ENCODE results near the gene NDUFS6.

NDUFS6 gene

DNA sequence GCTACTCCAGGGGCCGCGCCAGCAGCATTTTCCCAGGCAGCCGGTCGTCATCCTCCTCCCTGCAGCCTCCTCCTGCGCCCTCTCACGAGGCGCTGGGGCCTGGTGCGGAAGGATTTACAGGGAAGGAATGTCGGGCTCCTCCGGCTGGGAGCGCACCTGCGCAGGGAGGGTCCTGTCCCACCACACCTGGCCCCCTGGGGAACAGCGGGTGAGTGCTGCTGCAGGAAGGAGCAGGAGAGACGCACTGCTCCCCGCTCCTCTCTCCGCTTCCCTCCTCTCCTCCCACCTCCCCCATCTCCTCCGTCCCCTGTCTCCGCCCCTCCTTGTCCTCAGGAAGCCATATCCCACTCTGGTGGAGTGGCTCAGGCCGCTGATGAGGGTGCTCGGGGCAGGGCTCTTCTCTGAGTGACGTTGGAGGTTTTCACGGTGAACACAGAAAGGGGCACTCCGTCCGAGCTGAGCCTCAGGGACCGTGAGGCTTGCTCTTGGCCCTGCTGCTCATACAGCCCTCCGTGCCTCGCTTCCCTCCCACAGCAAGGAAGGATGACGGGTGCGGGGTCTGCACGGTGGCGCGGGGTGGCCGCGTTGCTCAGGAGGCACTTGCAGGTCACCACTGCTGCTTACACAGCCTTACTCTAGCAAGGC, 50.2 kb downstream of the NDUFS6 start:
- Histone ChIP-seq H3K79me2 (ENCODE audit: control insufficient read depth, insufficient read depth, low read length, poor library complexity) (no peaks in the 10 kb centered on the region), H2BK5ac (ENCODE audit: low read depth, low read length, poor library complexity) (no peak overlapping the region), H2BK120ac (ENCODE audit: insufficient read depth, low read length, poor library complexity) (no peak overlapping the region), H4K91ac (ENCODE audit: low read depth, low read length) (no peak overlapping the region), H3K27me3 (ENCODE audit: insufficient read depth, low read length) (peaks cover 15% of the 10 kb centered on the region), H4K12ac (ENCODE audit: low read depth, low read length) (no peak overlapping the region), H3K4me1 (ENCODE audit: control insufficient read depth in 1 of 2, insufficient read depth in 2 of 2, low read length in 2 of 2) (peaks cover 6 to 9% of the 10 kb centered on the region in 2 experiments), H4K8ac (ENCODE audit: low read depth, low read length) (no peak overlapping the region), H3K4me2 (ENCODE audit: low read length) (peak overlapping the region; percentile 43), H3K79me1 (ENCODE audit: low read length) (no peaks in the 10 kb centered on the region), H3K14ac (ENCODE audit: low read length) (no peak overlapping the region), H2AK5ac (ENCODE audit: low read length) (no peak overlapping the region), H3K18ac (ENCODE audit: low read length) (no peak overlapping the region), H3K36me3 (ENCODE audit: control insufficient read depth in 1 of 2, insufficient read depth in 2 of 2, low read length in 2 of 2) (no peaks in the 10 kb centered on the region), H3K9ac (ENCODE audit: low read length) (no peak overlapping the region), H2AFZ (ENCODE audit: insufficient read depth, low read length, poor library complexity) (no peak overlapping the region), H3K23ac (ENCODE audit: low read length) (no peak overlapping the region), H3K4me3 (ENCODE audit: low read depth, low read length) (peak overlapping the region; percentile 46), H3K9me3 (ENCODE audit: insufficient read depth, low read depth, low read length) (peaks cover 8% of the 10 kb centered on the region), H3K4ac (ENCODE audit: low read depth, low read length) (no peak overlapping the region), H3K27ac (ENCODE audit: low read depth, low read length) (no peak overlapping the region), H2BK12ac (ENCODE audit: low read length) (no peak overlapping the region)
- WGBS (ENCODE audit: extremely low coverage, insufficient coverage, insufficient read length) = no CpG with 5 or more reads among the region's 34 CpGs
- DNase-seq = no peak

GRCh38 chr5:1852324-1852947, 51.2 kb downstream of the NDUFS6 start:
- Histone ChIP-seq H3K9me3 (ENCODE audit: insufficient read depth, low read depth, low read length) (peaks cover 8% of the 10 kb centered on the region), H3K9ac (ENCODE audit: low read length) (no peak overlapping the region), H3K36me3 (ENCODE audit: control insufficient read depth in 1 of 2, insufficient read depth in 2 of 2, low read length in 2 of 2) (no peaks in the 10 kb centered on the region), H3K14ac (ENCODE audit: low read length) (no peak overlapping the region), H3K4me2 (ENCODE audit: low read length) (no peak overlapping the region), H3K27ac (ENCODE audit: low read depth, low read length) (no peak overlapping the region), H4K12ac (ENCODE audit: low read depth, low read length) (no peak overlapping the region), H3K4me3 (ENCODE audit: low read depth, low read length) (no peak overlapping the region), H2BK5ac (ENCODE audit: low read depth, low read length, poor library complexity) (no peak overlapping the region), H2AFZ (ENCODE audit: insufficient read depth, low read length, poor library complexity) (no peak overlapping the region), H3K4me1 (ENCODE audit: control insufficient read depth in 1 of 2, insufficient read depth in 2 of 2, low read length in 2 of 2) (peaks cover 6 to 9% of the 10 kb centered on the region in 2 experiments), H3K18ac (ENCODE audit: low read length) (no peak overlapping the region), H2AK5ac (ENCODE audit: low read length) (no peak overlapping the region), H4K8ac (ENCODE audit: low read depth, low read length) (no peak overlapping the region), H3K79me2 (ENCODE audit: control insufficient read depth, insufficient read depth, low read length, poor library complexity) (no peaks in the 10 kb centered on the region), H4K91ac (ENCODE audit: low read depth, low read length) (no peak overlapping the region), H3K23ac (ENCODE audit: low read length) (no peak overlapping the region), H3K4ac (ENCODE audit: low read depth, low read length) (no peak overlapping the region), H3K79me1 (ENCODE audit: low read length) (no peaks in the 10 kb centered on the region), H2BK12ac (ENCODE audit: low read length) (no peak overlapping the region), H3K27me3 (ENCODE audit: insufficient read depth, low read length) (peaks cover 13% of the 10 kb centered on the region), H2BK120ac (ENCODE audit: insufficient read depth, low read length, poor library complexity) (no peak overlapping the region)
- DNase-seq = no peak
- no CpG with 5 or more reads among the region's 23 CpGs for WGBS (ENCODE audit: extremely low coverage, insufficient coverage, insufficient read length)

DNA sequence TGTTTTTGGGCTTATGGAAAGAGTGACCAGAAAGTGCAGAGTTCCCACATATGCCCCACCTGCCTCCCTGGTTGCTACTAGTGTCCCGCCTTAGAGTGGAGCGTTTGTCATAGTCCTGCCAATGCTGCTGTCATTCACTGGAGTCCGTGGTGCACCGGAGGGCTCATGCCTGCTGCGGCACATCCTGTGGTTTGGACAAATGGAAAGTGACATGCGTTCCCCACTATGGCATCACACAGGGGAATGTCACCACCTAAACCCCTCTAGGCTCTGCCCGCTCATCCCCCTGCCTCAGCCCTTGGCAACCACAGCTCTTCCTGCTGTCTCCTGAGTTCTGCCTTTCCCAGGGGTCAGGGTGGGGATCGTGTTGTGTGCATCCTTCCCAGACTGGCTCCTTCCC, 52.3 kb downstream of the NDUFS6 start:
- Histone ChIP-seq H3K79me1 (ENCODE audit: low read length) (no peaks in the 10 kb centered on the region), H3K79me2 (ENCODE audit: control insufficient read depth, insufficient read depth, low read length, poor library complexity) (no peaks in the 10 kb centered on the region), H3K4me1 (ENCODE audit: control insufficient read depth in 1 of 2, insufficient read depth in 2 of 2, low read length in 2 of 2) (peaks cover 6 to 9% of the 10 kb centered on the region in 2 experiments), H3K18ac (ENCODE audit: low read length) (no peak overlapping the region), H4K91ac (ENCODE audit: low read depth, low read length) (no peak overlapping the region), H3K4me3 (ENCODE audit: low read depth, low read length) (no peak overlapping the region), H3K4me2 (ENCODE audit: low read length) (no peak overlapping the region), H3K27me3 (ENCODE audit: insufficient read depth, low read length) (peaks cover 13% of the 10 kb centered on the region), H2BK120ac (ENCODE audit: insufficient read depth, low read length, poor library complexity) (no peak overlapping the region), H3K4ac (ENCODE audit: low read depth, low read length) (no peak overlapping the region), H2BK5ac (ENCODE audit: low read depth, low read length, poor library complexity) (no peak overlapping the region), H3K9ac (ENCODE audit: low read length) (no peak overlapping the region), H3K27ac (ENCODE audit: low read depth, low read length) (no peak overlapping the region), H4K12ac (ENCODE audit: low read depth, low read length) (no peak overlapping the region), H3K14ac (ENCODE audit: low read length) (no peak overlapping the region), H2AK5ac (ENCODE audit: low read length) (no peak overlapping the region), H2AFZ (ENCODE audit: insufficient read depth, low read length, poor library complexity) (no peak overlapping the region), H3K23ac (ENCODE audit: low read length) (no peak overlapping the region), H4K8ac (ENCODE audit: low read depth, low read length) (no peak overlapping the region), H3K36me3 (ENCODE audit: control insufficient read depth in 1 of 2, insufficient read depth in 2 of 2, low read length in 2 of 2) (no peaks in the 10 kb centered on the region), H3K9me3 (ENCODE audit: insufficient read depth, low read depth, low read length) (peaks cover 8% of the 10 kb centered on the region), H2BK12ac (ENCODE audit: low read length) (no peak overlapping the region)
- no CpG with 5 or more reads among the region's 8 CpGs for WGBS (ENCODE audit: extremely low coverage, insufficient coverage, insufficient read length)
- DNase-seq = no peak

- Histone ChIP-seq H3K4me2 (ENCODE audit: low read length) (no peak overlapping the region), H3K9ac (ENCODE audit: low read length) (no peak overlapping the region), H4K12ac (ENCODE audit: low read depth, low read length) (no peak overlapping the region), H3K4me3 (ENCODE audit: low read depth, low read length) (no peak overlapping the region), H3K4ac (ENCODE audit: low read depth, low read length) (no peak overlapping the region), H3K23ac (ENCODE audit: low read length) (no peak overlapping the region), H3K9me3 (ENCODE audit: insufficient read depth, low read depth, low read length) (peaks cover 8% of the 10 kb centered on the region), H4K8ac (ENCODE audit: low read depth, low read length) (no peak overlapping the region), H2AK5ac (ENCODE audit: low read length) (no peak overlapping the region), H3K18ac (ENCODE audit: low read length) (no peak overlapping the region), H3K36me3 (ENCODE audit: control insufficient read depth in 1 of 2, insufficient read depth in 2 of 2, low read length in 2 of 2) (no peaks in the 10 kb centered on the region), H3K4me1 (ENCODE audit: control insufficient read depth in 1 of 2, insufficient read depth in 2 of 2, low read length in 2 of 2) (peaks cover 6 to 9% of the 10 kb centered on the region in 2 experiments), H3K79me1 (ENCODE audit: low read length) (no peaks in the 10 kb centered on the region), H2BK120ac (ENCODE audit: insufficient read depth, low read length, poor library complexity) (no peak overlapping the region), H2BK12ac (ENCODE audit: low read length) (no peak overlapping the region), H3K27me3 (ENCODE audit: insufficient read depth, low read length) (peaks cover 11% of the 10 kb centered on the region), H3K14ac (ENCODE audit: low read length) (no peak overlapping the region), H2AFZ (ENCODE audit: insufficient read depth, low read length, poor library complexity) (no peak overlapping the region), H4K91ac (ENCODE audit: low read depth, low read length) (no peak overlapping the region), H3K79me2 (ENCODE audit: control insufficient read depth, insufficient read depth, low read length, poor library complexity) (no peaks in the 10 kb centered on the region), H3K27ac (ENCODE audit: low read depth, low read length) (no peak overlapping the region), H2BK5ac (ENCODE audit: low read depth, low read length, poor library complexity) (no peak overlapping the region)
- WGBS (ENCODE audit: extremely low coverage, insufficient coverage, insufficient read length) = no CpG with 5 or more reads among the region's 3 CpGs
- no peak for DNase-seq
These were observed 53.9 kb downstream of the NDUFS6 start for GRCh38 chr5:1855075-1855474.
